Nephron (organoid): ENCODE data around the gene CHCHD6.

Source experiments
- H3K27ac Mint-ChIP-seq, 3 experiments: 2 replicates each; pipeline ENCODE4 v1.8.0; 2020; ENCODE audit warnings: mixed read lengths in 3 of 3, mild to moderate bottlenecking in 2 of 3, moderate library complexity in 1 of 3
- H3K27me3 Mint-ChIP-seq: 2 replicates; pipeline ENCODE4 v1.8.0; 2021; ENCODE audit warnings: low read depth, mild to moderate bottlenecking, moderate library complexity, mixed read lengths
- H3K36me3 Mint-ChIP-seq: 2 replicates; pipeline ENCODE4 v1.8.0; 2020; ENCODE audit warnings: low read depth, mixed read lengths
- H3K4me1 Mint-ChIP-seq: 2 replicates; pipeline ENCODE4 v1.8.0; 2020; ENCODE audit warnings: mixed read lengths
- H3K4me3 Mint-ChIP-seq, 3 experiments: 2 replicates each; pipeline ENCODE4 v1.8.0; 2020; ENCODE audit warnings: mild to moderate bottlenecking in 3 of 3, mixed read lengths in 3 of 3, moderate library complexity in 2 of 3
- H3K9me3 Mint-ChIP-seq: 2 replicates; pipeline ENCODE4 v1.8.0; 2020; ENCODE audit warnings: mixed read lengths
- TF ChIP-seq, protein P1 (sequence below), 3 experiments: fragments of 200-600 bp; sonication (generic); IDR thresholded peaks; one replicate each; pipeline ENCODE4 v1.5.0; 2021; ENCODE audit warnings: antibody characterized with exemption in 3 of 3; ENCODE audit not compliant: unreplicated experiment in 3 of 3

CHCHD6 gene

DNA sequence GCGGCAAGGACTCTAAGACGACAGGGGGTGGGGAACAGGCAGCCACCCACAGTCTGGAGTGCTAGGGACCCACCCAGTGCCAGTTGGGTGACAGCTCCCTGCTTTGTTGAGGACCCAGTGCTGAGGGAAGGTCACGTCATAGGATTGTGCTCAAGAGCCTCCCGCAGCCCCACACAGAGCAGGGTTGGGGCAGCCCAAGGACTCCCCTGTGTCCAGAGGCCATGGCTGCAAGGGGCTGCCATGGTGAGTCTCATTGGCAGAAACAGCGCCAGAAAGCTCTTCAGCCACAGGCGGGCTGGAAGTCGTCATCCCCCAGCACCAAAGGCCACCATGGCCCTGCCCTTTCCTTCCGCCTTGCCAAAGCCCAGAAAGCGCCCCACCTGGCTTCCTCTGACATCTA, 241.9 kb downstream of the CHCHD6 start:
- Mint-ChIP-seq H3K4me1 (no peaks in the 10 kb centered on the region), H3K9me3 (no peaks in the 10 kb centered on the region), H3K27me3 (peaks cover 5% of the 10 kb centered on the region), H3K4me3 (no peak overlapping the region), H3K27ac (no peak overlapping the region), H3K36me3 (peaks cover 3% of the 10 kb centered on the region)
- TF ChIP-seq, protein P1, sequence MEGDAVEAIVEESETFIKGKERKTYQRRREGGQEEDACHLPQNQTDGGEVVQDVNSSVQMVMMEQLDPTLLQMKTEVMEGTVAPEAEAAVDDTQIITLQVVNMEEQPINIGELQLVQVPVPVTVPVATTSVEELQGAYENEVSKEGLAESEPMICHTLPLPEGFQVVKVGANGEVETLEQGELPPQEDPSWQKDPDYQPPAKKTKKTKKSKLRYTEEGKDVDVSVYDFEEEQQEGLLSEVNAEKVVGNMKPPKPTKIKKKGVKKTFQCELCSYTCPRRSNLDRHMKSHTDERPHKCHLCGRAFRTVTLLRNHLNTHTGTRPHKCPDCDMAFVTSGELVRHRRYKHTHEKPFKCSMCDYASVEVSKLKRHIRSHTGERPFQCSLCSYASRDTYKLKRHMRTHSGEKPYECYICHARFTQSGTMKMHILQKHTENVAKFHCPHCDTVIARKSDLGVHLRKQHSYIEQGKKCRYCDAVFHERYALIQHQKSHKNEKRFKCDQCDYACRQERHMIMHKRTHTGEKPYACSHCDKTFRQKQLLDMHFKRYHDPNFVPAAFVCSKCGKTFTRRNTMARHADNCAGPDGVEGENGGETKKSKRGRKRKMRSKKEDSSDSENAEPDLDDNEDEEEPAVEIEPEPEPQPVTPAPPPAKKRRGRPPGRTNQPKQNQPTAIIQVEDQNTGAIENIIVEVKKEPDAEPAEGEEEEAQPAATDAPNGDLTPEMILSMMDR (IDR thresholded peaks at IDR 0.05; ENCODE audit: unreplicated experiment in 3 of 3) = no peak

DNA sequence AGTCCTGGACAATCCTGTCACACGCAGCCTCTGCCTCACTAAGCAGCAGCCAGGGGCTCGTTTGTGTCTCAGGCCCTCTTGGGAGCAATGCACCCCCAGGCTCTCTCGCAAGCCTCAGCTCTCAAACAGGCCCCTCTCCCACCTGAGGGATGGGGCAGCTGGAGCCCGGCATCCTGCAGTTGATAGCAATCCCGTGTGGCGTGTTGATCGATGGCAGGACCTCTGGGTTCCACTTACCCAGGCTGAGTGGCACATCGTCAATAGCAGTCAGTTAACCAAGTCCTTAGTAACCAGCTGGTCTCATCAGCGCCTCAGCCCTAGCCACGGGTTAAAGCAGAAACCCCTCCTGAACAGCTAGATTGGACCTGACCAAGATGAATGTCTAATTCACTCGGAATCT, 242.4 kb downstream of the CHCHD6 start:
- H3K4me3 Mint-ChIP-seq = no peak overlapping the region
- no peaks in the 10 kb centered on the region for H3K9me3 Mint-ChIP-seq
- TF ChIP-seq, protein P1 (IDR thresholded peaks at IDR 0.05; ENCODE audit: unreplicated experiment in 3 of 3) = no peak
- H3K4me1 Mint-ChIP-seq = no peaks in the 10 kb centered on the region
- H3K27ac Mint-ChIP-seq = no peak overlapping the region
- peaks cover 3% of the 10 kb centered on the region for H3K36me3 Mint-ChIP-seq
- H3K27me3 Mint-ChIP-seq = peaks cover 5% of the 10 kb centered on the region

DNA sequence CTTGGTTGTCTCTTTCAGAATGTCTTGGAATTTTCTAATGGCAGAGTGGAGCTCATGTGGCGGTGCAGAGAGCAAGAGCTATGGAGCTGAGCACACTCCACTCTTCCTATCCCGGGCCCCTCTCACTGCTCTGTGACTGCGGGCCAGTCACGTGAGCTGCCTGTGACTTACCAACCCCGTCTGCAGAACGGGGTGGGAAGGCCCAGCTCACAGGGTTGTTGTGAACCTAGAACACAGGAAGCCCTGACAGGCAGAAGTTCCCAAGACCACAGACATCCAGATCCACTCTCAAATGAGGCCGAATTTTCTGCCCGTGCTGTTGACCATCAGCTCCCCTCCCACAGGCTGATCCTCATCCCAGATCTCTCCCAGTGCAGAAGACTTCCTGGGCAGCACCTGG, 243.4 kb downstream of the CHCHD6 start:
- no peaks in the 10 kb centered on the region for H3K4me1 Mint-ChIP-seq
- H3K9me3 Mint-ChIP-seq = no peaks in the 10 kb centered on the region
- H3K27ac Mint-ChIP-seq = no peak overlapping the region
- peaks cover 3% of the 10 kb centered on the region for H3K36me3 Mint-ChIP-seq
- TF ChIP-seq, protein P1 (IDR thresholded peaks at IDR 0.05; ENCODE audit: unreplicated experiment in 3 of 3) = no peak
- no peak overlapping the region for H3K4me3 Mint-ChIP-seq
- H3K27me3 Mint-ChIP-seq = no peaks in the 10 kb centered on the region

DNA sequence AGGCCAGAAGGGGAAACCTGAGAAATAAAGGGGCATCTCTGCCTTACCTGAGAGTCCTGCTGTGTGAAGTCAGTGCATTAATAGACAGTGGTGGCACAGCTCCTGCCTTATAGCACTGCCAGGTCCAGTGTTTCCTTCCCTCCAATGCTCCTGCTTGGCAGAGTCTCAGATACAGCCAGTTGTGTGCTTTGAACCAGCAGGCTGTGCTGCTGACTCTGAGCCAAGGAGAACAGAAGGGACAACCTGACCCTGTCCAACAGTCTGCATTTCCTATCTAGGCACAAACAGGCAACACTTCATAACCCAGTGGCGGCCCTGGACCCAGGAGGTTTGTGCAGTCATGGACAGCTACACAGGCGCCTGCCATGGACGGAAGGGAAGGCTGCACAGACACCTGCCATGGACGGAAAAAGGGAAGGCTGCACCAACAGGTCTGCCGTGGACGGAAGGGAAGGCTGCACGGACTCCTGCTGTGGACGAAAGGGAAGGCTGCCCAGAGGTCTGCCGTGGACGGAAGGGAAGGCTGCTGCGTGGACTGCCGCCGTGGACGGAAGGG, 245.0 kb downstream of the CHCHD6 start:
- H3K4me1 Mint-ChIP-seq = no peaks in the 10 kb centered on the region
- TF ChIP-seq, protein P1 (IDR thresholded peaks at IDR 0.05; ENCODE audit: unreplicated experiment in 3 of 3) = no peak
- no peak overlapping the region for H3K27ac Mint-ChIP-seq
- H3K36me3 Mint-ChIP-seq = peaks cover 3% of the 10 kb centered on the region
- H3K27me3 Mint-ChIP-seq = peaks cover 3% of the 10 kb centered on the region
- no peaks in the 10 kb centered on the region for H3K9me3 Mint-ChIP-seq
- H3K4me3 Mint-ChIP-seq = no peak overlapping the region

DNA sequence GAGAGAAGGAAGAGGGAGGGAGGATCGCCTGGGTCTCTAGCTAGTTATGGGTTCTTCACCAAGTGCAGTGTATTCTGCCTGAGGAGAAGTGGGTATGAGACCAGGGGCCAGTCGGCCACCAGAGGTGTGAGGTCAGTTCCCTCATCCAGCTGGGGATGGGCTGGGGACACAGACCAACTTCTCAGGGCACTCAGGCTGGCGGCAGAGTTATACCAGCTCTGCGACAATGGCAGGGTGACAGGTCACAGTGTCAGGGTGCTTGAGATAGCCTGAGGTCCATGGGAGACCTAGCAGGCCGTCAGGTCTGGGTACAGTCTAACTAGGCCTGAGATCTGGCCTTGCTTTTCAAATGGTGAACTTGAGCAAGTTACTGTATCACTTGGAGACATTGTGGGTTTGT, 247.5 kb downstream of the CHCHD6 start:
- no peak overlapping the region for H3K4me3 Mint-ChIP-seq
- H3K4me1 Mint-ChIP-seq = no peaks in the 10 kb centered on the region
- no peak overlapping the region for H3K27ac Mint-ChIP-seq
- TF ChIP-seq, protein P1 (IDR thresholded peaks at IDR 0.05; ENCODE audit: unreplicated experiment in 3 of 3) = no peak
- no peaks in the 10 kb centered on the region for H3K9me3 Mint-ChIP-seq
- peaks cover 3% of the 10 kb centered on the region for H3K36me3 Mint-ChIP-seq
- peaks cover 3% of the 10 kb centered on the region for H3K27me3 Mint-ChIP-seq

DNA sequence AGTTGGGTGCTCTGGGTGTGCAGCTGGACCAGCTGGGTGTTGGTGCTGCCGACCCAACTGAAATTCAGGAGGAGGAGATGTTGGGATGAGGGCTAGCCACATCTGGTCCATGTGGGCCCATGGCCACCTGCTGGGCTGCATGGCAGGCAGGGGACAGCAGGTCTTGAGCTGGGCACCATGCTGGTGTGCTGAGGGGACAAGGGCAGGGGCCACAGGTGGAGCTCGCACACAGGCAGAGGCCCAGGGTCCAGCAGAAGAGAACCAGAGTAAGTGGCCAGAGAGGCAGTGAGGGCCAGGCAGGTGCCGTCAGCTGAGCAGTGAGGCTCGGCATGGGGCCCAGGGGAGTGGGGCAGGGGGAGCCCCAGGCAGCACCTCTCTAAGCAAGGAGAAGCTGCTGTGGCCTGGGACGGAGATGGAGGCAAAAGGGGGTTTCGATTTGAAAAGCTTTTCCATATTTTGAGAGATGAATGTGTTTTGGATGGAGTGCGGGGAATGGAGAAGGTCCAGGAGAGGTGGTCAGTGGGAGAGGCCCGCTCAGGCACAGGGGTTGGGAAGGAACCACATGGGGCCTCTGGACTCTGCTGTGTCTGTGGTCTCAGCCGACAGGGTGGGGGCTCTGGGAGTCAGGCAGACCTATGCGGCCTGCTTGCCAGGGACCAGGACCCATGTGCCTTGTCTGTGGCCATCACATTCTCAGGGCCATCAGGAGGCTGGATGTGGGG, 248.4 kb downstream of the CHCHD6 start:
- H3K4me1 Mint-ChIP-seq = no peaks in the 10 kb centered on the region
- TF ChIP-seq, protein P1 (IDR thresholded peaks at IDR 0.05; ENCODE audit: unreplicated experiment in 3 of 3) = no peak
- H3K9me3 Mint-ChIP-seq = no peaks in the 10 kb centered on the region
- no peak overlapping the region for H3K27ac Mint-ChIP-seq
- peaks cover 3% of the 10 kb centered on the region for H3K36me3 Mint-ChIP-seq
- H3K4me3 Mint-ChIP-seq = no peak overlapping the region
- H3K27me3 Mint-ChIP-seq = peaks cover 3% of the 10 kb centered on the region
